K562 (cell line): ENCODE measurements around the gene TPRG1L. TPM values are rescaled to one million over a fixed set of nuclear protein-coding genes. Genes with fewer than 3 reads are reported as not detected.
"Not testable (repeated sequence)": the region's sequence is repeated elsewhere in the genome, so short reads cannot be mapped to it uniquely, and the experiment has no call there.

ENCODE experiments used
- ATAC-seq: fragments of 200-7000 bp; cut with Tn5 transposase; 3 replicates; pipeline ENCODE4 v1.9.1; 2020; ENCODE audit warnings: moderate library complexity
- BruUV-seq: library from RNA; stranded (reverse); fragments of 400-500 nt; replicated peaks from 2 replicates; lab custom pipeline; 2021; lab: Mats Ljungman, UMichigan
- CTCF ChIA-PET: fragments of 300-600 bp; formaldehyde crosslinking; extraction: SDS; loops from one replicate; lab custom pipeline; 2021; ENCODE audit warnings: low intra/inter-chr PET ratio; lab: Yijun Ruan, JAX
- POLR2A ChIA-PET: fragments of 300-600, 350-650 bp; sonication (Branson Sonifier 250); formaldehyde crosslinking; extraction: SDS; loops from one replicate; lab custom pipeline; 2021; ENCODE audit warnings: antibody characterized with exemption, inconsistent platforms; lab: Yijun Ruan, JAX
- DNase-seq, 4 experiments: peaks; one replicate each; pipeline versions ENCODE4 v3.0.0 to v3.0.0-alpha.2; 2011 to 2018; ENCODE audit warnings: low spot score in 3 of 4, mixed read lengths in 3 of 4; ENCODE audit errors: extremely low read depth in 1 of 4
- FAIRE-seq: peaks from 2 replicates; lab custom pipeline; 2011; peaks lifted over from hg19 to GRCh38; lab: Jason Lieb, UNC
- H2AFZ ChIP-seq: 2 replicates; pipeline ENCODE4 v1.6.0; 2011; ENCODE audit warnings: low read depth, low read length, control low read depth, inconsistent platforms
- H3K27ac ChIP-seq: fragments of 200-600 bp; 3 replicates; pipeline ENCODE4 v1.8.0; 2011; ENCODE audit warnings: low read depth, mild to moderate bottlenecking, control low read depth, inconsistent platforms, low read length, moderate library complexity, mixed read lengths; ENCODE audit errors: extremely low read depth
- H3K27me3 ChIP-seq, 2 experiments: fragments of 300-600 bp in 1 of 2; 2 replicates in 1 of 2; 3 replicates in 1 of 2; pipeline versions ENCODE4 v1.6.0 to v1.8.0; 2011; ENCODE audit warnings: inconsistent platforms in 2 of 2, low read length in 2 of 2, mild to moderate bottlenecking in 1 of 2, mixed read lengths in 1 of 2, moderate library complexity in 1 of 2; ENCODE audit not compliant: control insufficient read depth in 2 of 2, insufficient read depth in 2 of 2
- H3K36me3 ChIP-seq: fragments of 300-600 bp; 3 replicates; pipeline ENCODE4 v1.8.0; 2011; ENCODE audit warnings: mild to moderate bottlenecking, low read length, inconsistent platforms; ENCODE audit not compliant: control insufficient read depth, insufficient read depth
- H3K4me1 ChIP-seq, 2 experiments: fragments of 200-600 bp in 1 of 2; replicated peaks in 1 of 2; 2 replicates in 1 of 2; 3 replicates in 1 of 2; pipeline versions ENCODE4 v1.5.1 to v1.8.0; 2011; ENCODE audit warnings: inconsistent platforms in 2 of 2, low read length in 2 of 2, mild to moderate bottlenecking in 1 of 2, mixed read lengths in 1 of 2, moderate library complexity in 1 of 2; ENCODE audit not compliant: control insufficient read depth in 2 of 2, insufficient read depth in 2 of 2
- H3K4me2 ChIP-seq: 2 replicates; pipeline ENCODE4 v1.6.1; 2011; ENCODE audit warnings: low read length, control low read depth, inconsistent platforms, mixed read lengths; ENCODE audit not compliant: insufficient read depth
- H3K4me3 ChIP-seq: fragments of 200-600 bp; sonication (generic), shearing (Covaris generic); 2 replicates; pipeline ENCODE4 v1.5.1; 2016; ENCODE audit warnings: control low read depth, inconsistent platforms
- H3K79me2 ChIP-seq: fragments of 200-600 bp; 3 replicates; pipeline ENCODE4 v1.8.0; 2011; ENCODE audit warnings: low read length, inconsistent platforms; ENCODE audit not compliant: control insufficient read depth, insufficient read depth
- H3K9ac ChIP-seq, 2 experiments: 2 replicates each; pipeline versions ENCODE4 v1.6.0 to v1.6.1; 2011; ENCODE audit warnings: low read depth in 2 of 2, low read length in 2 of 2, control low read depth in 1 of 2, inconsistent platforms in 1 of 2, mild to moderate bottlenecking in 1 of 2, mixed read lengths in 1 of 2; ENCODE audit not compliant: insufficient read depth in 1 of 2
- H3K9me1 ChIP-seq: one replicate; pipeline ENCODE4 v1.6.0; 2011; ENCODE audit warnings: inconsistent platforms, mild to moderate bottlenecking, low read length, moderate library complexity; ENCODE audit not compliant: control insufficient read depth, insufficient read depth
- H3K9me3 ChIP-seq: replicated peaks from 2 replicates; pipeline ENCODE4 v1.5.1; 2011; ENCODE audit warnings: low read depth, low read length, inconsistent platforms; ENCODE audit not compliant: control insufficient read depth, insufficient read depth
- H4K20me1 ChIP-seq: replicated peaks from 2 replicates; pipeline ENCODE4 v1.6.1; 2011; ENCODE audit warnings: low read length, inconsistent platforms, mixed read lengths; ENCODE audit not compliant: control insufficient read depth, insufficient read depth
- YY1 ChIP-seq, 3 experiments: IDR thresholded peaks; 2 replicates each; pipeline ENCODE4 v1.6.1; 2011; ENCODE audit warnings: low read length in 2 of 3, mild to moderate bottlenecking in 2 of 3, moderate library complexity in 2 of 3, borderline replicate concordance in 1 of 3, control low read depth in 1 of 3, low read depth in 1 of 3; ENCODE audit not compliant: insufficient read depth in 3 of 3, insufficient replicate concordance in 2 of 3, control insufficient read depth in 1 of 3, insufficient read length in 1 of 3; ENCODE audit errors: extremely low read depth in 1 of 3
- ZFP36 ChIP-seq: fragments of 150-350 bp; IDR thresholded peaks from 2 replicates; pipeline ENCODE4 v1.6.1; 2018; ENCODE audit warnings: low read length, low read depth; ENCODE audit not compliant: partially characterized antibody
- ZNF431 ChIP-seq: sonication (generic); formaldehyde crosslinking; IDR thresholded peaks from 2 replicates; pipeline ENCODE4 v1.8.0; 2022; ENCODE audit warnings: mild to moderate bottlenecking, missing genetic modification reagents
- WGBS: fragments of 100-300 bp; shearing (Covaris generic); methylation state at CpG from one replicate; pipeline ENCODE4 v1.1.6; 2016; ENCODE audit warnings: low coverage, mixed read lengths; ENCODE audit not compliant: insufficient coverage; ENCODE audit errors: missing lambda C conversion rate; 5-methylcytosine and 5-hydroxymethylcytosine counted together
- in situ Hi-C: fragments of 300-500 bp; cut with MboI; formaldehyde crosslinking; loops from 4 replicates; pipeline ENCODE4 v1.15.0; 2018; ENCODE audit warnings: inconsistent platforms, mixed read lengths
- intact Hi-C: fragments of 100-400 bp; cut with micrococcal nuclease; formaldehyde crosslinking; loops from 2 replicates; pipeline ENCODE4 v1.14.2; 2022
- polyA plus RNA-seq, 8 experiments: library from polyadenylated mRNA; depleted of rRNA in 4 of 8; stranded (reverse) in 5 of 8; unstranded in 3 of 8; fragments of >200 nt; fragmentation: Nextera tagmentation in 2 of 8; fragmentation: Illumina TruSeq in 1 of 8; extraction: Ambion mirVana in 2 of 8; extraction: Trizol in 1 of 8; gene quantifications; 2 replicates each; pipeline versions ENCODE4 v1.2.1 to v1.2.3, GENCODE V29; 2011 to 2014; ENCODE audit warnings: inconsistent platforms in 1 of 8, missing spikeins in 1 of 8
- total RNA-seq, 7 experiments: library from RNA; depleted of rRNA in 6 of 7; stranded (reverse); fragments of >200 nt in 6 of 7; fragmentation: Illumina TruSeq in 2 of 7; extraction: Trizol in 2 of 7; gene quantifications; 2 replicates each; pipeline versions ENCODE4 v1.2.1 to v1.2.3, GENCODE V29; 2011 to 2021; ENCODE audit warnings: low replicate concordance in 1 of 7

Gene TPRG1L
- total and polyA plus RNA-seq, 9 of the 15 experiments (the other 6 are each of a cell fraction or from before 2014, with no cell fraction given), result 1.6 to 11.0 (median 6.2) TPM

DNA sequence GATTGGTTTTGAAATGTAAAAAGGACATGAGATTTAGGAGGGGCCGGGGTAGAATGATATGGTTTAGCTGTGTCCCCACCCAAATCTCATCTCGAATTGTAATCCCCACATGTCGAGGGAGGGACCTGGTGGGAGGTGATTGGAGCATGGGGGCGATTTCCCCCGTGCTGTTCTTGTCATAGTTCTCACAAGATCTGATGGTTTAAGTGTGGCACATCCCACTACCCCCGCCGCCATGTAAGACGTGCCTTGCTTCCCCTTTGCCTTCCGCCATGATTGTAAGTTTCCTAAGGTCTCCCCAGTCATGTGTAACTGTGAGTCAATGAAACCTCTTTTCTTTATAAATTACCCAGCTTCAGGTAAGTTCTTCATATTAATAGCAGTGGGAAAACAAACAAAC, 2.7 kb upstream of the TPRG1L start:
- 3% methylated on average over 9 of the region's 9 CpGs for WGBS
- ATAC-seq, DNase-seq, H3K4me3 ChIP-seq, POLR2A ChIA-PET, intact Hi-C loops, H3K9me1 ChIP-seq, H3K9me3 ChIP-seq, BruUV-seq, H3K27ac ChIP-seq, H3K9ac ChIP-seq, H2AFZ ChIP-seq, H3K79me2 ChIP-seq, H3K36me3 ChIP-seq, FAIRE-seq, H3K4me2 ChIP-seq: not testable (repeated sequence)
- TF ChIP-seq ZFP36 (peak; percentile 42), ZNF431 (CRISPR knock-in tag) (peak; percentile 96), YY1 (IDR thresholded peaks at IDR 0.05; ENCODE audit: borderline replicate concordance in 1 of 3, control insufficient read depth in 1 of 3, extremely low read depth in 1 of 3, insufficient read depth in 3 of 3, insufficient read length in 1 of 3, insufficient replicate concordance in 2 of 3, low read depth in 1 of 3, low read length in 2 of 3) (peak in 1 of 3 experiments; percentile 23)
- CTCF ChIA-PET, result interaction anchor here (0.6 to 1.9 kb wide), 4 partner anchors 130 to 206 kb away, joined by 3 to 8 read pairs (median 6); partner anchors contain the start of gene ARHGEF16
- Histone ChIP-seq H3K4me1 (peaks cover 10 to 33% of the 10 kb centered on the region in 2 experiments; a peak in 4 of 5 replicates), H4K20me1 (peaks cover 13% of the 10 kb centered on the region; the same call in 1 of the 2 replicates), H3K27me3 (peaks cover 12 to 40% of the 10 kb centered on the region in 2 experiments; a peak in 4 of 5 replicates)
- in situ Hi-C loops, result loop anchor here (5.0 kb wide), 1 partner anchor 180 kb away; no protein-coding TSS in a partner anchor
